ENCODE data around the gene SEC31B. TPM values are rescaled to one million over a fixed set of nuclear protein-coding genes. Genes with fewer than 3 reads are reported as not detected.

SEC31B gene
- total and polyA plus RNA-seq, 7 donors = 0.60 to 19.4 (median 5.3) TPM

- TF ChIP-seq EP300 (IDR thresholded peaks at IDR 0.05) (no peak), POLR2AphosphoS5 (IDR thresholded peaks at IDR 0.05) (no peak), CTCF (IDR thresholded peaks at IDR 0.05) (no peak), POLR2A (IDR thresholded peaks at IDR 0.05) (no peak)
- intact Hi-C loops (cut with DNase I) = no loop called here
- no peaks in the 10 kb centered on the region for H3K9me3 ChIP-seq
Measured at GRCh38 chr10:100468978-100469377, 50.7 kb downstream of the SEC31B start.

GRCh38 chr10:100468322-100468721 is 51.3 kb downstream of the SEC31B start:
- WGBS, 2 donors = 72% methylated on average over 5 of the region's 5 CpGs
- no peak overlapping the region for H3K4me3 ChIP-seq
- no peaks in the 10 kb centered on the region for H3K9me3 ChIP-seq
- no peak for TF ChIP-seq POLR2AphosphoS5 (IDR thresholded peaks at IDR 0.05)
- no peak for TF ChIP-seq EP300 (IDR thresholded peaks at IDR 0.05)
- no peak for TF ChIP-seq POLR2A (IDR thresholded peaks at IDR 0.05)
- no peak for TF ChIP-seq CTCF (IDR thresholded peaks at IDR 0.05)
- no peak overlapping the region for H3K27ac ChIP-seq
- no peaks in the 10 kb centered on the region for H3K36me3 ChIP-seq
- H3K27me3 ChIP-seq = no peaks in the 10 kb centered on the region
- no peaks in the 10 kb centered on the region for H3K4me1 ChIP-seq
- no peak for DNase-seq
- intact Hi-C loops (cut with DNase I) = no loop called here

More at GRCh38 chr10:100468978-100469377, 50.7 kb downstream of the SEC31B start:
- Histone ChIP-seq H3K4me3 (no peak overlapping the region), H3K27ac (no peak overlapping the region), H3K4me1 (no peaks in the 10 kb centered on the region), H3K27me3 (no peaks in the 10 kb centered on the region), H3K36me3 (no peaks in the 10 kb centered on the region)
- no peak for DNase-seq

- DNase-seq = no peak
- intact Hi-C loops (cut with DNase I) = no loop called here
- H3K9me3 ChIP-seq = no peaks in the 10 kb centered on the region
Measured at GRCh38 chr10:100462709-100463108, 57.0 kb downstream of the SEC31B start, which contains the start of gene WNT8B. WNT8B (plus strand) TSS chr10:100463009; CDS start chr10:100463169, 160 bp downstream.

GRCh38 chr10:100448951-100449350 is 70.7 kb downstream of the SEC31B start:
- TF ChIP-seq EP300 (IDR thresholded peaks at IDR 0.05) = no peak
- TF ChIP-seq CTCF (IDR thresholded peaks at IDR 0.05) = no peak
- TF ChIP-seq POLR2AphosphoS5 (IDR thresholded peaks at IDR 0.05) = no peak
- TF ChIP-seq POLR2A (IDR thresholded peaks at IDR 0.05) = no peak
- WGBS, 2 donors = 75 to 82% methylated on average over 4 of the region's 4 CpGs
- intact Hi-C loops (cut with DNase I) = no loop called here
- Histone ChIP-seq H3K27me3 (peaks cover 0 to 7% (median 0%) of the 10 kb centered on the region in 3 donors), H3K9me3 (peaks cover 0 to 5% (median 0%) of the 10 kb centered on the region in 4 donors), H3K4me3 (no peak overlapping the region), H3K36me3 (no peaks in the 10 kb centered on the region), H3K4me1 (no peaks in the 10 kb centered on the region), H3K27ac (no peak overlapping the region)
- DNase-seq = no peak

More at GRCh38 chr10:100462709-100463108, 57.0 kb downstream of the SEC31B start, which contains the start of gene WNT8B:
- Histone ChIP-seq H3K36me3 (no peaks in the 10 kb centered on the region), H3K4me3 (no peak within 1 kb of the TSS), H3K4me1 (no peaks in the 10 kb centered on the region), H3K27ac (no peak within 1 kb of the TSS), H3K27me3 (no peaks in the 10 kb centered on the region)
- 58 to 63% methylated on average over 4 of the region's 4 CpGs for WGBS, 2 donors
- TF ChIP-seq POLR2A (IDR thresholded peaks at IDR 0.05) = no peak
- TF ChIP-seq CTCF (IDR thresholded peaks at IDR 0.05) = no peak
- TF ChIP-seq POLR2AphosphoS5 (IDR thresholded peaks at IDR 0.05) = no peak
- TF ChIP-seq EP300 (IDR thresholded peaks at IDR 0.05) = no peak

GRCh38 chr10:100447663-100448062 is 72.0 kb downstream of the SEC31B start:
- Histone ChIP-seq H3K9me3 (peaks cover 0 to 5% (median 0%) of the 10 kb centered on the region in 4 donors), H3K4me3 (no peak overlapping the region), H3K27me3 (peaks cover 0 to under 1% (median 0%) of the 10 kb centered on the region in 3 donors), H3K36me3 (no peaks in the 10 kb centered on the region), H3K27ac (no peak overlapping the region), H3K4me1 (no peaks in the 10 kb centered on the region)
- TF ChIP-seq EP300 (IDR thresholded peaks at IDR 0.05) (no peak), CTCF (IDR thresholded peaks at IDR 0.05) (no peak), POLR2AphosphoS5 (IDR thresholded peaks at IDR 0.05) (no peak), POLR2A (IDR thresholded peaks at IDR 0.05) (no peak)
- intact Hi-C loops (cut with DNase I) = no loop called here
- no peak for DNase-seq
- WGBS, 2 donors = 66 to 90% methylated on average over 1 of the region's 1 CpG

All from sigmoid colon (tissue), 7 donors.